ENCODE results near the gene CBFA2T2. TPM values are rescaled to one million over a fixed set of nuclear protein-coding genes. Genes with fewer than 3 reads are reported as not detected.
"Not testable (repeated sequence)": the region's sequence is repeated elsewhere in the genome, so short reads cannot be mapped to it uniquely, and the experiment has no call there.

Gene CBFA2T2
- total RNA-seq, 2 experiments from 2014 or later = 17.3 to 21.8 TPM

- DNase-seq = no peak
- POLR2A ChIA-PET = no interaction called here
- Mint-ChIP-seq H3K9me3 (no peaks in the 10 kb centered on the region), H3K27ac (no peak overlapping the region), H3K4me1 (peaks cover 3% of the 10 kb centered on the region), H3K36me3 (ENCODE audit: low read depth) (peaks cover 3% of the 10 kb centered on the region), H3K27me3 (no peaks in the 10 kb centered on the region), H3K4me3 (no peak overlapping the region)
- CTCF ChIA-PET = interaction anchor here (0.9 to 1.9 kb wide), 5 partner anchors 10 to 56 kb away, joined by 3 to 4 read pairs (median 3); no protein-coding TSS in a partner anchor
Observed at GRCh38 chr20:33522256-33522820, 32.4 kb downstream of the CBFA2T2 start.

- ChIA-PET CTCF (interaction anchor here (0.6 kb wide), 1 partner anchor 87 kb away, joined by 3 read pairs; no protein-coding TSS in a partner anchor), POLR2A (interaction anchor here (0.7 kb wide), 1 partner anchor 79 kb away, joined by 5 read pairs; no protein-coding TSS in a partner anchor)
- H3K4me3 Mint-ChIP-seq = no peak overlapping the region
- peaks cover 3% of the 10 kb centered on the region for H3K4me1 Mint-ChIP-seq
- H3K27me3 Mint-ChIP-seq = no peaks in the 10 kb centered on the region
- peaks cover 6% of the 10 kb centered on the region for H3K36me3 Mint-ChIP-seq (ENCODE audit: low read depth)
- H3K9me3 Mint-ChIP-seq = no peaks in the 10 kb centered on the region
- H3K27ac Mint-ChIP-seq = no peak overlapping the region
- no peak for DNase-seq
Observed at GRCh38 chr20:33524261-33524660, 34.4 kb downstream of the CBFA2T2 start.

GRCh38 chr20:33526769-33527168, 36.9 kb downstream of the CBFA2T2 start:
- Mint-ChIP-seq H3K4me1 (peaks cover 12% of the 10 kb centered on the region), H3K4me3 (no peak overlapping the region), H3K36me3 (ENCODE audit: low read depth) (peaks cover 8% of the 10 kb centered on the region), H3K27me3 (no peaks in the 10 kb centered on the region), H3K9me3 (no peaks in the 10 kb centered on the region), H3K27ac (no peak overlapping the region)
- ChIA-PET CTCF (no interaction called here), POLR2A (no interaction called here)
- DNase-seq = no peak

GRCh38 chr20:33531047-33531877, 41.4 kb downstream of the CBFA2T2 start:
- Mint-ChIP-seq H3K36me3 (ENCODE audit: low read depth) (peaks cover 6% of the 10 kb centered on the region), H3K27me3 (no peaks in the 10 kb centered on the region), H3K4me3 (no peak overlapping the region), H3K27ac (peak overlapping the region; percentile 47), H3K9me3 (no peaks in the 10 kb centered on the region), H3K4me1 (peaks cover 14% of the 10 kb centered on the region)
- CTCF ChIA-PET = interaction anchor here (0.6 to 1.1 kb wide), 3 partner anchors 10 to 402 kb away, joined by 3 to 4 read pairs (median 3); no protein-coding TSS in a partner anchor
- POLR2A ChIA-PET = interaction anchor here (0.9 kb wide), 1 partner anchor 12 kb away, joined by 3 read pairs; no protein-coding TSS in a partner anchor
- DNase-seq = no peak

- no peak for DNase-seq
- H3K9me3 Mint-ChIP-seq = no peaks in the 10 kb centered on the region
Observed at GRCh38 chr20:33531885-33532284, 42.0 kb downstream of the CBFA2T2 start.

GRCh38 chr20:33532753-33533459, 43.0 kb downstream of the CBFA2T2 start:
- ChIA-PET POLR2A (no interaction called here), CTCF (interaction anchor here (0.9 to 1.5 kb wide), 3 partner anchors 11 to 75 kb away, joined by 3 to 4 read pairs (median 3); no protein-coding TSS in a partner anchor)
- Mint-ChIP-seq H3K27me3 (no peaks in the 10 kb centered on the region), H3K4me1 (peaks cover 11% of the 10 kb centered on the region), H3K9me3 (peaks cover 4% of the 10 kb centered on the region), H3K36me3 (ENCODE audit: low read depth) (peaks cover 11% of the 10 kb centered on the region), H3K4me3 (no peak overlapping the region), H3K27ac (no peak overlapping the region)
- DNase-seq = no peak

More at GRCh38 chr20:33531885-33532284, 42.0 kb downstream of the CBFA2T2 start:
- Mint-ChIP-seq H3K36me3 (ENCODE audit: low read depth) (peaks cover 6% of the 10 kb centered on the region), H3K4me3 (no peak overlapping the region), H3K27me3 (no peaks in the 10 kb centered on the region), H3K27ac (no peak overlapping the region), H3K4me1 (peaks cover 11% of the 10 kb centered on the region)
- POLR2A ChIA-PET = interaction anchor here (0.9 kb wide), 1 partner anchor 11 kb away, joined by 3 read pairs; no protein-coding TSS in a partner anchor
- CTCF ChIA-PET = interaction anchor here (0.6 to 1.1 kb wide), 3 partner anchors 10 to 152 kb away, joined by 3 read pairs; no protein-coding TSS in a partner anchor

- H3K27me3 Mint-ChIP-seq; H3K9me3 Mint-ChIP-seq; H3K27ac Mint-ChIP-seq; H3K4me3 Mint-ChIP-seq; POLR2A ChIA-PET; H3K36me3 Mint-ChIP-seq (ENCODE audit: low read depth); DNase-seq: not testable (repeated sequence)
- peaks cover 17% of the 10 kb centered on the region for H3K4me1 Mint-ChIP-seq
- CTCF ChIA-PET = interaction anchor here (0.7 kb wide), 1 partner anchor 54 kb away, joined by 3 read pairs; no protein-coding TSS in a partner anchor
Observed at GRCh38 chr20:33535717-33536116, 45.8 kb downstream of the CBFA2T2 start.

GRCh38 chr20:33537608-33538007, 47.7 kb downstream of the CBFA2T2 start:
- peaks cover 8% of the 10 kb centered on the region for H3K4me1 Mint-ChIP-seq
- peaks cover 4% of the 10 kb centered on the region for H3K9me3 Mint-ChIP-seq
- CTCF ChIA-PET = no interaction called here
- POLR2A ChIA-PET = no interaction called here
- peak overlapping the region; percentile 36 for H3K27ac Mint-ChIP-seq
- peaks cover 7% of the 10 kb centered on the region for H3K36me3 Mint-ChIP-seq (ENCODE audit: low read depth)
- H3K27me3 Mint-ChIP-seq = no peaks in the 10 kb centered on the region
- no peak for DNase-seq
- no peak overlapping the region for H3K4me3 Mint-ChIP-seq

- ChIA-PET POLR2A (no interaction called here), CTCF (no interaction called here)
- no peak for DNase-seq
- Mint-ChIP-seq H3K9me3 (peaks cover 4% of the 10 kb centered on the region), H3K4me3 (no peak overlapping the region), H3K36me3 (ENCODE audit: low read depth) (peaks cover 7% of the 10 kb centered on the region), H3K27me3 (no peaks in the 10 kb centered on the region), H3K4me1 (peaks cover 6% of the 10 kb centered on the region), H3K27ac (no peak overlapping the region)
Observed at GRCh38 chr20:33539129-33539528, 49.2 kb downstream of the CBFA2T2 start.

GRCh38 chr20:33540427-33540826, 50.5 kb downstream of the CBFA2T2 start:
- CTCF ChIA-PET = no interaction called here
- Mint-ChIP-seq H3K27me3 (no peaks in the 10 kb centered on the region), H3K36me3 (ENCODE audit: low read depth) (peaks cover 7% of the 10 kb centered on the region), H3K4me3 (no peak overlapping the region), H3K9me3 (peaks cover 4% of the 10 kb centered on the region), H3K4me1 (peaks cover 6% of the 10 kb centered on the region), H3K27ac (no peak overlapping the region)
- no peak for DNase-seq
- POLR2A ChIA-PET = interaction anchor here (0.5 kb wide), 1 partner anchor 154 kb away, joined by 4 read pairs; no protein-coding TSS in a partner anchor

- no peak for DNase-seq
- H3K36me3 Mint-ChIP-seq (ENCODE audit: low read depth) = peaks cover 7% of the 10 kb centered on the region
- H3K27me3 Mint-ChIP-seq = no peaks in the 10 kb centered on the region
- ChIA-PET POLR2A (no interaction called here), CTCF (no interaction called here)
- no peak overlapping the region for H3K4me3 Mint-ChIP-seq
- H3K9me3 Mint-ChIP-seq = peaks cover 4% of the 10 kb centered on the region
- H3K4me1 Mint-ChIP-seq = peaks cover 6% of the 10 kb centered on the region
- H3K27ac Mint-ChIP-seq = no peak overlapping the region
Observed at GRCh38 chr20:33541074-33541473, 51.2 kb downstream of the CBFA2T2 start.

- Mint-ChIP-seq H3K27ac (no peak overlapping the region), H3K36me3 (ENCODE audit: low read depth) (peaks cover 7% of the 10 kb centered on the region), H3K4me3 (no peak overlapping the region), H3K27me3 (no peaks in the 10 kb centered on the region), H3K9me3 (peaks cover 4% of the 10 kb centered on the region), H3K4me1 (peaks cover 6% of the 10 kb centered on the region)
- POLR2A ChIA-PET = no interaction called here
- DNase-seq = no peak
- CTCF ChIA-PET = no interaction called here
Observed at GRCh38 chr20:33541797-33542196, 51.9 kb downstream of the CBFA2T2 start.

- no peaks in the 10 kb centered on the region for H3K27me3 Mint-ChIP-seq
- H3K9me3 Mint-ChIP-seq = no peaks in the 10 kb centered on the region
- ChIA-PET CTCF (no interaction called here), POLR2A (no interaction called here)
- H3K4me3 Mint-ChIP-seq = no peak overlapping the region
- H3K4me1 Mint-ChIP-seq = peaks cover 3% of the 10 kb centered on the region
- H3K36me3 Mint-ChIP-seq (ENCODE audit: low read depth) = peaks cover 4% of the 10 kb centered on the region
- DNase-seq = no peak
- no peak overlapping the region for H3K27ac Mint-ChIP-seq
Observed at GRCh38 chr20:33545763-33546162, 55.9 kb downstream of the CBFA2T2 start.
